ENCODE results near the gene CKB.

CKB gene

DNA sequence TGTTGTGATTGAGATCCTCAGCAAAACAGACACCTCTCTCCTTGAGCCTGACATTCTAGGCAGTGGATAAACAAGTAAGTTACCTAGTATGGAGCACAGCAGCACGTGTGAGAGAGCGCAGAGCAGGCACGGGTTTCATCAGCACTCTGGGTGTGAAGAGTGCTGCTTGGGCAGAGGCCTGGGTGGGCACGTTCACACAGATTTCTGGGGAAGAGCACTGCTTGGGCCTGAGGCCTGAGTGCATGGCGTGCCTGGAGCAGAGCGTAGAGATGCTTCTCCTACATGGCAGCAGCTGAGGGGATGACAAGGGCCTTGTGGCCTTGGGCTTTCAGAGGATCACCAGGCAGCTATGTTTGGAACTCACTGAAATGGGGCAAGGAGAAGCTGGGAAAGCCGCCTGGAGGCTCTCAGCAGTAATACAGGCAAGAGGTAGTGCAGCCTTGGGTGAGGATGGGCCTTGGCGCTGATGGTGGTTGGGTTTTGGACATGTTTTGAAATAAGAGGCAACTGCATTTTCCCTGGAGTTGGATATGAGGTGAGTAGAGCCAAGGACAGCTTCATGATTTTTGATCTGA lies 17.6 kb downstream of the CKB start:
- Histone ChIP-seq H3K9ac (ENCODE audit: low read length) (no peak overlapping the region), H3K27ac (ENCODE audit: low read length) (no peak overlapping the region), H3K36me3 (replicated peaks; ENCODE audit: insufficient read depth, low read length) (no peaks in the 10 kb centered on the region), H3K27me3 (replicated peaks; ENCODE audit: insufficient read depth, low read length) (no peaks in the 10 kb centered on the region), H3F3A (ENCODE audit: insufficient read depth, low read length) (no peaks in the 10 kb centered on the region), H4K20me1 (ENCODE audit: insufficient read depth, low read length) (no peaks in the 10 kb centered on the region), H3K4me2 (ENCODE audit: low read depth, low read length) (no peak overlapping the region), H3K9me2 (replicated peaks; ENCODE audit: insufficient read depth, low read length) (no peaks in the 10 kb centered on the region), H3K79me2 (ENCODE audit: low read length) (no peaks in the 10 kb centered on the region), H3K4me3 (ENCODE audit: low read length) (no peak overlapping the region), H3K9me3 (replicated peaks; ENCODE audit: insufficient read depth, low read length) (no peaks in the 10 kb centered on the region), H3K4me1 (ENCODE audit: low read length) (no peaks in the 10 kb centered on the region), H2AFZ (ENCODE audit: low read length) (no peak overlapping the region)
- no peak for DNase-seq
- TF ChIP-seq, protein P1, sequence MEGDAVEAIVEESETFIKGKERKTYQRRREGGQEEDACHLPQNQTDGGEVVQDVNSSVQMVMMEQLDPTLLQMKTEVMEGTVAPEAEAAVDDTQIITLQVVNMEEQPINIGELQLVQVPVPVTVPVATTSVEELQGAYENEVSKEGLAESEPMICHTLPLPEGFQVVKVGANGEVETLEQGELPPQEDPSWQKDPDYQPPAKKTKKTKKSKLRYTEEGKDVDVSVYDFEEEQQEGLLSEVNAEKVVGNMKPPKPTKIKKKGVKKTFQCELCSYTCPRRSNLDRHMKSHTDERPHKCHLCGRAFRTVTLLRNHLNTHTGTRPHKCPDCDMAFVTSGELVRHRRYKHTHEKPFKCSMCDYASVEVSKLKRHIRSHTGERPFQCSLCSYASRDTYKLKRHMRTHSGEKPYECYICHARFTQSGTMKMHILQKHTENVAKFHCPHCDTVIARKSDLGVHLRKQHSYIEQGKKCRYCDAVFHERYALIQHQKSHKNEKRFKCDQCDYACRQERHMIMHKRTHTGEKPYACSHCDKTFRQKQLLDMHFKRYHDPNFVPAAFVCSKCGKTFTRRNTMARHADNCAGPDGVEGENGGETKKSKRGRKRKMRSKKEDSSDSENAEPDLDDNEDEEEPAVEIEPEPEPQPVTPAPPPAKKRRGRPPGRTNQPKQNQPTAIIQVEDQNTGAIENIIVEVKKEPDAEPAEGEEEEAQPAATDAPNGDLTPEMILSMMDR (IDR thresholded peaks at IDR 0.05; ENCODE audit: low read length): no peak
- TF ChIP-seq EZH2 (optimal IDR thresholded peaks at IDR 0.05; ENCODE audit: low read depth, low read length) (no peak), EZH2phosphoT487 (IDR thresholded peaks at IDR 0.05; ENCODE audit: low read length) (no peak)

DNA sequence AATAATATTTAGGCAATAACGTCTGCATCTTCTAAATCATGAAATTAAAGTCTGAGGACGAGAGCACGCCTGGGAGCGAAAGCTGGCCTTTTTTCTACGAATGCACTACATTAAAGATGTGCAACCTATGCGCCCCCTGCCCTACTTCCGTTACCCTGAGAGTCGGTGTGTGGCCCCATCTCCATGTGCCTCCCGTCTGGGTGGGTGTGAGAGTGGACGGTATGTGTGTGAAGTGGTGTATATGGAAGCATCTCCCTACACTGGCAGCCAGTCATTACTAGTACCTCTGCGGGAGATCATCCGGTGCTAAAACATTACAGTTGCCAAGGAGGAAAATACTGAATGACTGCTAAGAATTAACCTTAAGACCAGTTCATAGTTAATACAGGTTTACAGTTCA lies 19.3 kb downstream of the CKB start:
- H3K4me1 ChIP-seq (ENCODE audit: low read length): no peaks in the 10 kb centered on the region
- no peak overlapping the region for H3K4me2 ChIP-seq (ENCODE audit: low read depth, low read length)
- no peaks in the 10 kb centered on the region for H3K9me3 ChIP-seq (replicated peaks; ENCODE audit: insufficient read depth, low read length)
- H2AFZ ChIP-seq (ENCODE audit: low read length): no peak overlapping the region
- no peak overlapping the region for H3K4me3 ChIP-seq (ENCODE audit: low read length)
- no peak for TF ChIP-seq EZH2phosphoT487 (IDR thresholded peaks at IDR 0.05; ENCODE audit: low read length)
- TF ChIP-seq EZH2 (optimal IDR thresholded peaks at IDR 0.05; ENCODE audit: low read depth, low read length): no peak
- TF ChIP-seq, protein P1 (IDR thresholded peaks at IDR 0.05; ENCODE audit: low read length): no peak
- no peaks in the 10 kb centered on the region for H3K79me2 ChIP-seq (ENCODE audit: low read length)
- no peaks in the 10 kb centered on the region for H3K27me3 ChIP-seq (replicated peaks; ENCODE audit: insufficient read depth, low read length)
- H3K9me2 ChIP-seq (replicated peaks; ENCODE audit: insufficient read depth, low read length): no peaks in the 10 kb centered on the region
- no peaks in the 10 kb centered on the region for H3K36me3 ChIP-seq (replicated peaks; ENCODE audit: insufficient read depth, low read length)
- DNase-seq: no peak
- no peak overlapping the region for H3K9ac ChIP-seq (ENCODE audit: low read length)
- no peaks in the 10 kb centered on the region for H4K20me1 ChIP-seq (ENCODE audit: insufficient read depth, low read length)
- H3K27ac ChIP-seq (ENCODE audit: low read length): no peak overlapping the region
- H3F3A ChIP-seq (ENCODE audit: insufficient read depth, low read length): no peaks in the 10 kb centered on the region

- Histone ChIP-seq H3K9me3 (replicated peaks; ENCODE audit: insufficient read depth, low read length) (no peaks in the 10 kb centered on the region), H3K27ac (ENCODE audit: low read length) (no peak overlapping the region), H3K27me3 (replicated peaks; ENCODE audit: insufficient read depth, low read length) (no peaks in the 10 kb centered on the region), H3K79me2 (ENCODE audit: low read length) (no peaks in the 10 kb centered on the region), H3K4me1 (ENCODE audit: low read length) (no peaks in the 10 kb centered on the region), H3K9me2 (replicated peaks; ENCODE audit: insufficient read depth, low read length) (no peaks in the 10 kb centered on the region), H3F3A (ENCODE audit: insufficient read depth, low read length) (no peaks in the 10 kb centered on the region), H2AFZ (ENCODE audit: low read length) (no peak overlapping the region), H4K20me1 (ENCODE audit: insufficient read depth, low read length) (no peaks in the 10 kb centered on the region), H3K9ac (ENCODE audit: low read length) (no peak overlapping the region), H3K36me3 (replicated peaks; ENCODE audit: insufficient read depth, low read length) (no peaks in the 10 kb centered on the region), H3K4me2 (ENCODE audit: low read depth, low read length) (no peak overlapping the region), H3K4me3 (ENCODE audit: low read length) (no peak overlapping the region)
- no peak for DNase-seq
- no peak for TF ChIP-seq EZH2phosphoT487 (IDR thresholded peaks at IDR 0.05; ENCODE audit: low read length)
These were observed 19.8 kb downstream of the CKB start for GRCh38 chr14:103502877-103503276.

- no peaks in the 10 kb centered on the region for H3K9me3 ChIP-seq (replicated peaks; ENCODE audit: insufficient read depth, low read length)
- no peaks in the 10 kb centered on the region for H3K36me3 ChIP-seq (replicated peaks; ENCODE audit: insufficient read depth, low read length)
- H3K4me1 ChIP-seq (ENCODE audit: low read length): no peaks in the 10 kb centered on the region
- H3K4me3 ChIP-seq (ENCODE audit: low read length): no peak overlapping the region
- TF ChIP-seq EZH2 (optimal IDR thresholded peaks at IDR 0.05; ENCODE audit: low read depth, low read length): no peak
- no peak for TF ChIP-seq EZH2phosphoT487 (IDR thresholded peaks at IDR 0.05; ENCODE audit: low read length)
- TF ChIP-seq, protein P1 (IDR thresholded peaks at IDR 0.05; ENCODE audit: low read length): no peak
- no peak for DNase-seq
- H3K9me2 ChIP-seq (replicated peaks; ENCODE audit: insufficient read depth, low read length): no peaks in the 10 kb centered on the region
- H3K27me3 ChIP-seq (replicated peaks; ENCODE audit: insufficient read depth, low read length): no peaks in the 10 kb centered on the region
- no peak overlapping the region for H3K27ac ChIP-seq (ENCODE audit: low read length)
- no peaks in the 10 kb centered on the region for H3F3A ChIP-seq (ENCODE audit: insufficient read depth, low read length)
- H3K79me2 ChIP-seq (ENCODE audit: low read length): no peaks in the 10 kb centered on the region
- H3K9ac ChIP-seq (ENCODE audit: low read length): no peak overlapping the region
- no peak overlapping the region for H3K4me2 ChIP-seq (ENCODE audit: low read depth, low read length)
- no peaks in the 10 kb centered on the region for H4K20me1 ChIP-seq (ENCODE audit: insufficient read depth, low read length)
- H2AFZ ChIP-seq (ENCODE audit: low read length): no peak overlapping the region
These were observed 20.5 kb downstream of the CKB start for GRCh38 chr14:103501921-103502669.

All from MM.1S (cell line).